DMS114 treated with DMSO at 0.1 percent for 48 hours (cell line): Measurements from ENCODE around the gene SHANK3.
"Not testable (repeated sequence)": the region's sequence is repeated elsewhere in the genome, so short reads cannot be mapped to it uniquely, and the experiment has no call there.

Experiments used
- DNase-seq: peaks from one replicate; lab custom pipeline; 2025; ENCODE audit not compliant: unreplicated experiment; lab: John Stamatoyannopoulos, UW

SHANK3 gene

DNA sequence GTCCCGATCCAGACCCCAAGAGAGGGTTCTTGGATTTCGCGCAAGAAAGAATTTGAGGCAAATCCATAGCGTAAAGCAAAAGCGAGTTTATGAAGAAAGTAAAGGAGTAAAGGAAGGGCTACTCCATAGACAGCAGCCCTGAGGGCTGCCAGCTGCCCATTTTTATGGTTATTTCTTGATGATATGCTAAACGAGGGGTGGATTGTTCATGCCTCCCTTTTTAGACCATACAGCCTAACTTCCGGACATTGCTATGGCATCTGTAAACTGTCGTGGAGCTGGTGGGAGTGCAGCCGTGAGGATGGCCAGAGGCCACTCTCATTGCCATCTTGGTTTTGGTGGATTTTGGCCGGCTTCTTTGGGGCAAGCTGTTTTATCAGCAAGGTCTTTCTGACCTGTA lies 19.4 kb upstream of the SHANK3 start:
- no peak for DNase-seq

GRCh38 chr22:50654664-50655063 lies 18.0 kb upstream of the SHANK3 start:
- not testable (repeated sequence) for DNase-seq

DNA sequence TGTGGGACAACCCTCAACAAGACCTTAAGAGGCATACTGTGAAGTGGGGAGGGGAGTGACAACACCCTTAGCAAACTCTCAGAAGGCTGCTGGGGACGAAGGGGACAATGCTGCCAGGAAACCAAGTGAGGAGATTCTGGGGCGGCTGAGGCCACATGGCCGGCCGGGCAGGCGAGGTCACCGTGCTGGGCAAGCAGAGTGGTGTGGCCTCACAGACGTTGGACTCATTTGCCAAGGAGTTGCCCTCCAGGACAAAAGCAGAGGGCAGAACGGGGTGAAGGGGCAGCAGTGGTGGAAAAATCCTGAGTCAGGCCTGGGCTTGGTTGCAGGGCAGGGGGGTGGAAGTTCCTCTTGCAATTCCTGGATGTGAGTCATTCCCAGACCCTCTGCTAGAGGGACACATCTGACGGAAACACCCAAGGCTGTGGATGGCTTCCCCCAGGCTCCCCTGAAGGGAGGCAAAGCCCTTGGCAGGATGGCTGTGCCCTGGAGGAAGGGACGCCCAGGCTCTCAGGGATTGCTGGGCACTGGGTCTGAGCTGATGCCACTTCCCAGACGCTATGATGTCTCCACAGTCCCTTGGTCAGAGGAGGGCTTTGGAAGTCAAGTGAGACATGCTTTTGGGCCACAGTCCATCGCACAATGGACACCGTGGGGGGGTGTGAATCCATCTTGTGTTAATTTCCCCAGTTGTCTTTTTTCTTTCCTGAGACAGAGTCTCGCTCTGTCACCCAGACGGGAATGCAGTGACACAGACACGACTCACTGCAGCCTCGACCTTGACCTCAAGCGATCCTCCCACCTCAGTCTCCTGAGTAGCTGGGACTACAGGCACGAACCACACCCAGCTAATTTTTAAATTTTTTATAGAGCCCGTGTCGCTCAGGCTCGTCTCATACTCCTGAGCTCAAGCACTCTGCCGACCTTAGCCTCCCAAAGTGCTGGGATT lies 16.2 kb upstream of the SHANK3 start:
- DNase-seq = no peak

- no peak for DNase-seq
Observed at GRCh38 chr22:50657925-50658324, 14.7 kb upstream of the SHANK3 start.

GRCh38 chr22:50659711-50660110 lies 12.9 kb upstream of the SHANK3 start:
- DNase-seq = not testable (repeated sequence)

DNA sequence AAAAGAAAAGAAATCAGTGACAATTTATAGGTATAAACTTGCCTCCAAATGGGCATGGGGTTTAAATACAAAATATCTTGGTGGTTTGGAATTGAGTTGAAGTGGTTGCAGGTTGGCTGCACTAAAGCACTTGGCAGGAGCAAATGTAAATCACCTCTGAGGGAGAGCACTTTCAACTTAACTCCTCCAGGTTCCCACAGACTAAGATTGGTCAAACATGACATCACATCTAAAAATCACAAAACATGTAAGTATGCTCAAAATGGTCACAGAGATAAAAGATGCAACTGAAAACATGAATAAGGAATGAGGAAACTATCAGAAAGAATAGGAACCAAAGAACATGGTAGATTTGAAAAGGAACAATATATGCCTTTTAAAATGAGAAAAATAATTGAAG lies 12.3 kb upstream of the SHANK3 start:
- no peak for DNase-seq

DNA sequence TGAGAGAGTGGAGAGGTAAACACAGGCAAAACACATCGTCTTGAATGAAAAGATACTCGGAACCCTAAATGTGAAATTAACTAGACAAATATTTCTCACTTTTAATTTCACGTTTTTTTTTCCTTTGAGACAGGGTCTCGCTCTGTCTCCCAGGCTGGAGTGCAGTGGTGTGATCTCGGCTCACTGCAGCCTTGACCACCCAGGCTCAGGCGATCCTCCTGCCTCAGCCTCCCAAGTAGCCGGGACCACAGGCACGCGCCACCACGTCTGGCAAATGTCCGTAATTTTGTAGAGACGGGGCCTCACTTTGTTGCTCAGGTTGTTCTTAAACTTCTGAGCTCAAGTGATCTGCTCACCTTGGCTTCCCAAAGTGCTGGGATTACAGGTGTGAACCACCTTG lies 7.4 kb upstream of the SHANK3 start:
- DNase-seq = no peak

GRCh38 chr22:50665738-50666137 lies 6.9 kb upstream of the SHANK3 start:
- DNase-seq = no peak

DNA sequence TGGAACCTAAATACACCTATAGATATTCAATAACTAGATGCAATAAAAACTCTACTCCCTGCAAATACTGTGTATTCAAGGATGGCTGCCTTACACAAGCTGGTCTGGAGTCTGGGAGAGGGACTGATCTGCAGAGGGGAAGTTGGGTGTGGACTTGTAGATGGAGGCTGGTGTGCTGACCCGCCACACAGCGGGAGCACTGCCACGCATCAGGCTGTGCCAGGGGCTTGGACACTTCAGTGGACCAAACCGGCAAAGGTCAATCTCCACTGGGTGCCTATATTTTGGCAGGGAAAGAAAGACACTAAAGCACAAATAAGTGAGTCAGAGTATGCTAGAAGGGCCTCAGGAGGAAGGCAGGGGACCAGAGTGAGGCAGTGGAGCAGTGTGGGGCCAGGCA lies 2.1 kb upstream of the SHANK3 start:
- no peak for DNase-seq

- no peak for DNase-seq
Observed at GRCh38 chr22:50670914-50671538, 1.6 kb upstream of the SHANK3 start.

DNA sequence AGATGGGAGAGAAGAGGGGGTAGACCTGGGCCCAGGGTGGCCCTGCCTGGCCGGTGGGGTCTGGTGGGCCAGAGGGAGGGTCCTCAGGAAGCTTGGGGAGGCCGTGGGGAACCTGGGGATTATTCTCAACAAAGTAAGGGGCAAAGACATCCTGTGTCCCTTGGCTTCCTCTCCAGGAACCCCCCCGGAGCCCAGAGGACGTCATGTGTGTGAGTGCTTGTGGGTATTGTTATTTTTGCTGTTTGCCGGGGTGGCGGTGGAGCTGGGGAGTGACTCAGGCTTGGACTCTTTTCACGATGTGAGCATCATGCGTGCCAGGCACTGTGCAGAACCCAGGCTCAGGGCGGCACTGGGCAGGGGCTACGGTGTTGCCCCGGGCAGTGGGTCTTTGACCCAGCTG lies 982 bp upstream of the SHANK3 start:
- no peak for DNase-seq

DNA sequence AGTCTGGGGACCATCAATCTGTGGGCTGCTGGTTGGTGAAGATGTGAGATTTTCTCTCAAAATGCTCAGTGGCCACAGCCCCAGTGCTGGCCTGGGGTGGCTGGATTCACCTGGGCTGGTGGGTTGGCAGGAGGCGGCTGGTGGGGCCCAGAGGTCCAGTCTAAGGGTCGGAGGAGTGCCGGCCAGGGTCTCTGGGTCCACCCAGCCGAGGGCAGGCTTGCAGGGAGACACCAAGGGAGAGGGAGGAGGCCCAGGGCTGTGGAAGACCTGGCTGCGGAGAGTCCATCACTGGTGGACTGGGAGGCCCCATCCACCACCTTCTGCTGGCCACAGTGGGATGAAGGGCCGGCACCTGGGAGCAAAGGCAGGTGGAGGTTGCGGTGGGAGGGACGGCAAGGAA lies 582 bp upstream of the SHANK3 start:
- DNase-seq = no peak

GRCh38 chr22:50673231-50674129 lies 857 bp downstream of the SHANK3 start:
- no peak for DNase-seq

DNA sequence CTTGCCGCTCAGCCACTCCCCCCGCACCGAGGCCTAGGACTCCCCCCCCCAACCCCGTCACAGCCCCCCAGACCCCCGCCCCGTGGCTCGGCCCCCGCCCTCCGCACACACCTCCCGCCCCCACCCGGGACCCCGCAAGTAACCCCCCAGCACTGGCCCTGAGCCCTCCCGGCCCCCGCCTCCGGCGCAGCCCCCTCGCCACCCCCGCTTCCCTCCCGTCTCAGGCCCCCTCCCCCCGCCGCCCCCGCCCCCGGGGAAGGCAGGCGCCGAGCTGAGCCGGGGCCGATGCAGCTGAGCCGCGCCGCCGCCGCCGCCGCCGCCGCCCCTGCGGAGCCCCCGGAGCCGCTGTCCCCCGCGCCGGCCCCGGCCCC lies 1.5 kb downstream of the SHANK3 start:
- no peak for DNase-seq

- no peak for DNase-seq
Observed at GRCh38 chr22:50674606-50675552, 2.3 kb downstream of the SHANK3 start.

GRCh38 chr22:50675553-50676179 lies 3.0 kb downstream of the SHANK3 start:
- DNase-seq = no peak

DNA sequence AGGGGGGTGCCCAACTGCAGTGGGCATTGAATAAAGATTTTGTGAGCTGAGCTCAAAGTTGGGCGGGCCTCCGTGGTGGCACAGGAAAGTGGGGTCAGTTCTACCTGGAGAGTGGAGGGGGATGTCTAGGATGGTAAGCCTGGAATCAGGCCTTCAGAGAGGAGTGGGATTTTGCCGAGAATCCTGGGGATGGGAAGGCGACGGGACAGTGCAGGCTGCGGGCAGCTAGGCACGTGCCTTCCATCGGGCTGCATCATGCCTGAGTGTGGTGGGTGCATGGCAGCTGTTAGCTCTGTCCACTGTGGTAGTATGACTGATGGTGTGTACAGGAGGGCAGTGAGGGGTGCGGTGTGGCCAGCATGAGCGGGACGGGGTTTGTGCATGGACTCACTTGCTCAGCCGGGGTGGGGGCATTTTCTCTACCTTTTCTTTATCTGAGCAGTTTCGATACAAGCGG lies 3.6 kb downstream of the SHANK3 start:
- DNase-seq = no peak

DNA sequence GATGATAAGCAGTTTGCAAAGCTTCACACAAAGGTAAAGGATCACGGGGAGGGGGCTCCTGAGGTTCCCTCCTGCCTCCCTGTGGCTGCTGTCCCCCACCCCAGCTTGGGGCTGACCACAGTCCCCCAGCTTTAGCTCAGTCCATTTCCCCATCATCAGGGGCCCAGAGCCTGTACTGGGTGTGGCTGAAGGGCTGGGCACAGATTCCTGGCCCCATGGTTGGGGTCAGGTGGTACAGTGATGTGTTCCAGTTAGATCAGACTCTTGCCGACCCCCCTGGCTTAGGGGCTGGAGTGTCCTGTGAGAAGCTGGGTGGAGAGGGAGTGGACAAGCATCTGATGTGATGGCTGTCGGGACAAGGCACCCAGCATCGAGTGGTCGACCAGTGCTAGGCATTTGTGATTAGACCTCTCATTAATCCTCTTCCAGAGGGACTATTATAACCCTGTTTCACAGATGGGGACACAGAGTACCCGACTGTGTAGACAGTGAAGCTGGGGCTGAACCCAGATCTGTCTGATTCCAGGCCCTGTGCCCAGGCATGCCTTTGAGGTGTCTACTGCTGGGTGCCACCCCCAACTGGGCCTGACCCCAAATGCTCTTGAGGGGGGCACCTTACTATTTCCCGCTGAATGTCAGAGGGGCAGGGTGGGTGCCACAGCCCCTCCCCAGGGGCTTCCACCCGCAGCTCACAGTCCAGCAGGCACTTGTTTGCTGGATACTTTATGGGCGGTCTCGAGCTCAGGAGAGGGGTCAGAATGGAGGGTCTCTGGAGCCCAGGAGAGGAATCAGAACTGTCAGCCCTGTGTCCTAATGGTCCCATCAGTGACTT lies 4.3 kb downstream of the SHANK3 start:
- DNase-seq = no peak
